Bronchial epithelial cell (primary cell): ENCODE results near the gene EPHB2. TPM values are rescaled to one million over a fixed set of nuclear protein-coding genes. Genes with fewer than 3 reads are reported as not detected.

Experiments
- DNase-seq: peaks from one replicate; pipeline ENCODE4 v3.0.0-alpha.2; 2010; ENCODE audit warnings: low read depth
- FAIRE-seq: peaks from 2 replicates; lab custom pipeline; 2011; peaks lifted over from hg19 to GRCh38; lab: Jason Lieb, UNC
- H3K27me3 ChIP-seq: 2 replicates; pipeline ENCODE4 v1.5.1; 2011; ENCODE audit warnings: low read length; ENCODE audit not compliant: control insufficient read depth, insufficient read depth
- H3K36me3 ChIP-seq: 2 replicates; pipeline ENCODE4 v1.5.1; 2011; ENCODE audit warnings: low read length; ENCODE audit not compliant: control insufficient read depth, insufficient read depth
- H3K4me3 ChIP-seq: 2 replicates; pipeline ENCODE4 v1.5.1; 2011; ENCODE audit warnings: mild to moderate bottlenecking, low read depth, low read length, control low read depth
- total RNA-seq: library from RNA; depleted of rRNA; stranded (reverse); fragments of >200 nt; gene quantifications from 2 replicates; pipeline ENCODE4 v1.2.1, GENCODE V29; 2014
- TF ChIP-seq, protein P1 (sequence below): IDR thresholded peaks from 2 replicates; pipeline ENCODE4 v1.5.1; 2011; ENCODE audit warnings: mild to moderate bottlenecking, moderate library complexity, low read length, control low read depth, inconsistent platforms; ENCODE audit not compliant: insufficient read depth, severe bottlenecking

EPHB2 gene
- total RNA-seq, 1 donor from 2014 or later, result 10.0 TPM

GRCh38 chr1:22829309-22829989 lies 118.8 kb downstream of the EPHB2 start:
- no peaks in the 10 kb centered on the region for H3K27me3 ChIP-seq
- no peak for DNase-seq
- H3K4me3 ChIP-seq, result no peak overlapping the region
- no peaks in the 10 kb centered on the region for H3K36me3 ChIP-seq
- FAIRE-seq, result peak; percentile 58
- TF ChIP-seq, protein P1, sequence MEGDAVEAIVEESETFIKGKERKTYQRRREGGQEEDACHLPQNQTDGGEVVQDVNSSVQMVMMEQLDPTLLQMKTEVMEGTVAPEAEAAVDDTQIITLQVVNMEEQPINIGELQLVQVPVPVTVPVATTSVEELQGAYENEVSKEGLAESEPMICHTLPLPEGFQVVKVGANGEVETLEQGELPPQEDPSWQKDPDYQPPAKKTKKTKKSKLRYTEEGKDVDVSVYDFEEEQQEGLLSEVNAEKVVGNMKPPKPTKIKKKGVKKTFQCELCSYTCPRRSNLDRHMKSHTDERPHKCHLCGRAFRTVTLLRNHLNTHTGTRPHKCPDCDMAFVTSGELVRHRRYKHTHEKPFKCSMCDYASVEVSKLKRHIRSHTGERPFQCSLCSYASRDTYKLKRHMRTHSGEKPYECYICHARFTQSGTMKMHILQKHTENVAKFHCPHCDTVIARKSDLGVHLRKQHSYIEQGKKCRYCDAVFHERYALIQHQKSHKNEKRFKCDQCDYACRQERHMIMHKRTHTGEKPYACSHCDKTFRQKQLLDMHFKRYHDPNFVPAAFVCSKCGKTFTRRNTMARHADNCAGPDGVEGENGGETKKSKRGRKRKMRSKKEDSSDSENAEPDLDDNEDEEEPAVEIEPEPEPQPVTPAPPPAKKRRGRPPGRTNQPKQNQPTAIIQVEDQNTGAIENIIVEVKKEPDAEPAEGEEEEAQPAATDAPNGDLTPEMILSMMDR, result no peak

DNA sequence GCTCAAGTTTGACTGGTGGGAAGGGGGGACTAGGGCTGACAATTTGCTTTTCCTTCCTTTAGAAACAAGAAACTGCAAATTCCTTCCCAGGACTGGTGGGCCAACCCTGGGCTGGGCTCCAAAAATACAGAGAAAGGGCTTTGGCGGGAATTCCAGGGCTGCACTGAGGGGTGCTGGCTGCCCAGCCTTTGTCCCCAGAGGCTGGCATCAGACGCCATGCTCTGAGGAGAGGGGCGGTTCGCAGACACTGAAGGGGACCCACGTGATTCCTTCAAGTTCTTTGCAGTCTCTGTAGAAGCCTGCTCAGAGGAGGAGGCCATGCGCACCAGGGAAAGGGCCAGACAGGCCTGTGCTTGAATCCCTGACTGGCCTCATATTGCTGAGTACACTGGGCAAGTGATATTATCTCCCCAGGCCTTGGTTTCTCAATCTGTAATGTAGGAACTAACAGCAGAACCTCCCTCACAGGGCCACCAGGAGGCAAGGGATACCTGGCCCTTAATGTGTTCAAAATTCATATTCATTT lies 119.5 kb downstream of the EPHB2 start:
- TF ChIP-seq, protein P1, result peak; percentile 56
- Histone ChIP-seq H3K4me3 (no peak overlapping the region), H3K27me3 (no peaks in the 10 kb centered on the region), H3K36me3 (no peaks in the 10 kb centered on the region)
- peak; percentile 81 for FAIRE-seq
- DNase-seq, result peak; percentile 95

GRCh38 chr1:22830757-22831340 lies 120.2 kb downstream of the EPHB2 start:
- DNase-seq, result no peak
- Histone ChIP-seq H3K36me3 (no peaks in the 10 kb centered on the region), H3K27me3 (no peaks in the 10 kb centered on the region), H3K4me3 (no peak overlapping the region)
- FAIRE-seq, result no peak
- TF ChIP-seq, protein P1, result no peak

DNA sequence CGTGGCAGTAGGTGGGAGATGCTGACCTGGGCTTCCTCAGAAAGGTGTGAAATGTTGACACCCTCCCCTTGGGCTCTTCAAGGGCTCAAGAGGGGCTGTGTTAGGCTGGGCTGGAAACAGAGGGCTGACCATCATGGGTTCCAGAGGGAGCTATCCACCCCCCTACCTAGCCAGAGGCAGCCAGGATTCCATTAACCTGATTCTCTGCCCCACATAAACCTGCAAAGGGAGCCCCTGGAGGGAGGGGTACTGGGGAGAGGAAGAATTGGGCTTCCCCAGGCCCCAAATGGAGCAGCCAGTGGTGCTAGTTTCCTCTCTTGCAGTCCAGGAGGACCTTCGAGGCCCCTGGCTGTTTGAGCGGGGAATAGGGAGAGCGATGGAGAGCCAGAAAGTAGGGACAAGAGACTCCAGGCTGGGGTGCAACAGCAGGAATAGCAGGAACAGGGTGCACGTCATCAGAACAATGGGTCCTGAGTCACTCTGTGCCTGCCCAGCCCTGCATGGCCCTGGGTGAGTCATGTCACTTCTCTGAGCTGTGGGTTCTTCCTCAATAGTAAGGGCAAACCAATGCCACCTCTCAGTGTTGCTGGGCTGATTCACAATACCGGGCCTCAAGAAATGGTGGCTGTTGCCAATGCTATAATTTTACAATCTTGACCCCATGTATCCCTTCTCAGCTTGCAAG lies 121.2 kb downstream of the EPHB2 start:
- DNase-seq (peak; percentile 98), FAIRE-seq (peak; percentile 100)
- Histone ChIP-seq H3K36me3 (no peaks in the 10 kb centered on the region), H3K4me3 (no peak overlapping the region), H3K27me3 (no peaks in the 10 kb centered on the region)
- TF ChIP-seq, protein P1, result no peak

GRCh38 chr1:22832414-22832786 lies 121.8 kb downstream of the EPHB2 start:
- H3K36me3 ChIP-seq, result no peaks in the 10 kb centered on the region
- H3K4me3 ChIP-seq, result no peak overlapping the region
- H3K27me3 ChIP-seq, result no peaks in the 10 kb centered on the region
- FAIRE-seq (no peak), DNase-seq (peak; percentile 46)
- TF ChIP-seq, protein P1, result no peak
